Right cardiac atrium (tissue), 5 donors: Measurements from ENCODE around the gene DHRS4. TPM values are rescaled to one million over a fixed set of nuclear protein-coding genes. Genes with fewer than 3 reads are reported as not detected.
"Not testable (repeated sequence)": the region's sequence is repeated elsewhere in the genome, so short reads cannot be mapped to it uniquely, and the experiment has no call there.

ENCODE experiments used
- ATAC-seq, 2 donors: fragments of 200-7000 bp; cut with Tn5 transposase; one replicate each; pipeline versions ENCODE4 v1.8.0 to v1.9.1; 2020; ENCODE audit warnings: moderate library complexity in 2 of 2, mild to moderate bottlenecking in 1 of 2
- DNase-seq, 3 donors: peaks; one replicate each; pipeline ENCODE4 v3.0.0-alpha.2; 2020
- H3K27ac ChIP-seq: one replicate; pipeline ENCODE4 v1.5.1; 2013; ENCODE audit warnings: mild to moderate bottlenecking, low read length, control low read depth, moderate library complexity
- H3K27me3 ChIP-seq: one replicate; pipeline ENCODE4 v1.6.1; 2013; ENCODE audit not compliant: control insufficient read depth, insufficient read depth
- H3K4me1 ChIP-seq: one replicate; pipeline ENCODE4 v1.6.1; 2013; ENCODE audit warnings: low read length; ENCODE audit not compliant: control insufficient read depth, insufficient read depth
- H3K4me3 ChIP-seq: one replicate; pipeline ENCODE4 v1.5.1; 2013; ENCODE audit warnings: low read length, control low read depth
- H3K9me3 ChIP-seq: one replicate; pipeline ENCODE4 v1.6.1; 2013; ENCODE audit warnings: low read length; ENCODE audit not compliant: control insufficient read depth
- WGBS: extraction: QIAGEN DNeasy Blood & Tissue Kit; methylation state at CpG from one replicate; pipeline ENCODE4 v1.1.7; 2013; 5-methylcytosine and 5-hydroxymethylcytosine counted together
- intact Hi-C, 4 donors: fragments of 100-400 bp; cut with DNase I; formaldehyde crosslinking; loops; one replicate each; pipeline versions ENCODE4 v1.11.0 to v1.14.0; 2022 to 2023
- polyA plus RNA-seq: library from polyadenylated mRNA; stranded (reverse); fragments of 200-250 nt; gene quantifications from one replicate; pipeline ENCODE4 v1.2.3, GENCODE V29; 2013
- total RNA-seq, 4 donors: library from RNA; stranded (reverse); fragmentation: NEBNext Ultra II Directional; extraction: Animal tissue kit (Norgen Biotek cat#: 25700); gene quantifications; one replicate each; pipeline ENCODE4 v1.2.1, GENCODE V29; 2021
- donor health status: healthy with polysubstance abuse.
- donor health status: DM: no; HTN: yes; CAD: no.
- donor health status: DM: no; HTN: no; CAD: no.
- donor health status: DM: no; HTN: yes; CAD: no; lungs with severe emphysema.
- donor health status: DM: yes; HTN: yes; CAD: no.

Gene DHRS4
- total and polyA plus RNA-seq, 5 donors: 19.9 to 52.7 (median 27.4) TPM

GRCh38 chr14:23941230-23941629 lies 12.3 kb upstream of the DHRS4 start:
- Histone ChIP-seq H3K4me1 (no peaks in the 10 kb centered on the region), H3K9me3 (no peaks in the 10 kb centered on the region), H3K27me3 (no peaks in the 10 kb centered on the region), H3K4me3 (no peak overlapping the region), H3K27ac (no peak overlapping the region)
- 92% methylated on average over 3 of the region's 3 CpGs for WGBS
- intact Hi-C loops: no loop called here
- DNase-seq: no peak
- ATAC-seq: no peak

DNA sequence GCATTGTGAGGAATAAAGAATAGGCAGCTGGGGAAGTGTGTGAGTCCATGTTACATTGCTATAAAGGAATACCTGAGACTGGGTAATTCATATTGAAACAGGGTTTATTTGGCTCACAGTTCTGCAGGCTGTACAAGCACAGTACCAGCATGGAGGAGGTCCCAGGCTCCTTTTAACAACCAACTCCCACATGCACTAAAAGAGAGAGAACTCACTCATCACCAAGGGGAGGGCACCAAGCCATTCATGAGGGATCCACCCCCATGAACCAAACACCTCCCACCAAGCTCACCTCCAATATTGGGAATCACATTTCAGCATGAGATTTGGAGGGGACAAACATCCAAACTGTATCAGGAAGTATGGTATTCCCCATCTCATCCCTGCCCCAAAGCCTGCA lies 11.9 kb upstream of the DHRS4 start:
- no peaks in the 10 kb centered on the region for H3K27me3 ChIP-seq
- no peaks in the 10 kb centered on the region for H3K4me1 ChIP-seq
- ATAC-seq: no peak
- no peak overlapping the region for H3K27ac ChIP-seq
- intact Hi-C loops: no loop called here
- no peak for DNase-seq
- no peaks in the 10 kb centered on the region for H3K9me3 ChIP-seq
- H3K4me3 ChIP-seq: no peak overlapping the region

DNA sequence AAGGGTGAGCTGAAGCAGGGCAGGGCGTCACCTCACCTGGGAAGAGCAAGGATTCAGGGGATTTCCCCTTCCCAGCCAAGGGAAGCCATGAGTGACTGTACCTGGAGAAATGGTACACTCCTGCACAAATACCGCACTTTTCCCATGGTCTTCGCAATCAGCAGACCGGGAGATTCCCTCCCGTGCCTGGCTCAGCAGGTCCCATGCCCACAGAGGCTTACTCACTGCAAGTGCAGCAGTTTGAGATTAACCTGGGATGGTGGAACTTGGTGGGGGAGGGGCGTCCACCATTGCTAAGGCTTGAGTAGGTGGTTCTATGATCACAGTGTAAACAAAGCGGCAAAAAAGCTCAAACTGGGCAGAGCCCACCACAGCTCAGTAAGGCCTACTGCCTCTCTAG lies 11.0 kb upstream of the DHRS4 start:
- DNase-seq: no peak
- Histone ChIP-seq H3K27ac (no peak overlapping the region), H3K27me3 (no peaks in the 10 kb centered on the region), H3K4me1 (no peaks in the 10 kb centered on the region), H3K4me3 (no peak overlapping the region), H3K9me3 (no peaks in the 10 kb centered on the region)
- 96% methylated on average over 7 of the region's 7 CpGs for WGBS
- ATAC-seq: no peak
- intact Hi-C loops: no loop called here

GRCh38 chr14:23949069-23949468 lies 4.5 kb upstream of the DHRS4 start:
- intact Hi-C loops, H3K27me3 ChIP-seq, H3K27ac ChIP-seq, H3K4me3 ChIP-seq, ATAC-seq, DNase-seq, H3K9me3 ChIP-seq, H3K4me1 ChIP-seq: not testable (repeated sequence)
- WGBS: 93% methylated on average over 2 of the region's 2 CpGs

DNA sequence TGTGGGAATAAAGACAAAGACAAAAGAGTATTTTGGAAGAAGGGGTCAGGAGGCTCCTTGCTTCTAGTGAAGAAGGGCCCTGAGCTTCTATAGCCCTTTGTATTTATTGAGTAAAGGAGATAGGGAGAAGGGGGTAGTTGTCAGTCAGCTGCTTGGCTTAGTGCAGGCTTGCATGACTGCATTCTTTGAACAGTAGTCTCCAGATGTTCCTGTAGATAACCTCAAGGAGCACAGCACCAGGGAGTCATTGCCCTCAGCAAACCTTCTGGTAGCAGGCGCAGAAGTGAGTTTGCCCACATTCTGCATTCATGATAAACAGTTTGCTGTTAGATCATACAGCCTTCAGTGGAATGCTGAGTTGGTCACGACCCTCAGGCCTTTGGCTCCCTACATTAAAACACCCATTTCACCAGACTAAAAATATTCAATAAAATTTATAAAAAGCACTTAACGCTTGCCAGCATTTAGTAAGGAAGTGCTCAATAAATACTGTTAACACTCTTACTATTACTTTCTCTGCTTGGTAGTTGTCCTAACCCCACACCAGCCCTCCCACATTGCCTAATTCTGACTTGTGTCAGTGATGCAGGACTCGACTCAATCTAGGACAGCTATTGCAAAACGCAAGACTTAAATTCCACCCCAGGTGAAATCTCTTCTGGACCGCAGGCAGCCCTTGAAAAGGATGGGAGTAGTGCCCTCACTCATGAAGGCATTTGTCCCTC lies 3.0 kb upstream of the DHRS4 start:
- DNase-seq: no peak
- Histone ChIP-seq H3K27ac (no peak overlapping the region), H3K4me1 (peaks cover 2% of the 10 kb centered on the region), H3K4me3 (no peak overlapping the region), H3K27me3 (no peaks in the 10 kb centered on the region), H3K9me3 (no peaks in the 10 kb centered on the region)
- no peak for ATAC-seq
- intact Hi-C loops: no loop called here
- 96% methylated on average over 6 of the region's 6 CpGs for WGBS

DNA sequence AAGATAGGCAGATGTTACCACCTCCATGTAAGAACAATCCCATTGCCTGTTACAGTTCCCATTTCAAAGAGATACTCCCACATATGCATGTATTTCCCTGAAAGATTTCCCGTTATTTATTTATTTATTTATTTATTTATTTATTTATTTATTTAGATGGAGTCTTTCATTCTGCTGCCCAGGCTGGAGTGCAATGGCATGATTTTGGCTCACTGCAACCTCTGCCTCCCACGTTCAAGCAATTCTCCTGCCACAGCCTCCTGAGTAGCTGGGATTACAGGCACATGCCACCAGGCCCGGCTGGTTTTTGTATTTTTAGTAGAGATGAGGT lies 2.5 kb upstream of the DHRS4 start:
- H3K4me1 ChIP-seq, H3K4me3 ChIP-seq, H3K27me3 ChIP-seq, ATAC-seq, intact Hi-C loops, DNase-seq, H3K9me3 ChIP-seq, H3K27ac ChIP-seq: not testable (repeated sequence)
- 93% methylated on average over 3 of the region's 3 CpGs for WGBS

DNA sequence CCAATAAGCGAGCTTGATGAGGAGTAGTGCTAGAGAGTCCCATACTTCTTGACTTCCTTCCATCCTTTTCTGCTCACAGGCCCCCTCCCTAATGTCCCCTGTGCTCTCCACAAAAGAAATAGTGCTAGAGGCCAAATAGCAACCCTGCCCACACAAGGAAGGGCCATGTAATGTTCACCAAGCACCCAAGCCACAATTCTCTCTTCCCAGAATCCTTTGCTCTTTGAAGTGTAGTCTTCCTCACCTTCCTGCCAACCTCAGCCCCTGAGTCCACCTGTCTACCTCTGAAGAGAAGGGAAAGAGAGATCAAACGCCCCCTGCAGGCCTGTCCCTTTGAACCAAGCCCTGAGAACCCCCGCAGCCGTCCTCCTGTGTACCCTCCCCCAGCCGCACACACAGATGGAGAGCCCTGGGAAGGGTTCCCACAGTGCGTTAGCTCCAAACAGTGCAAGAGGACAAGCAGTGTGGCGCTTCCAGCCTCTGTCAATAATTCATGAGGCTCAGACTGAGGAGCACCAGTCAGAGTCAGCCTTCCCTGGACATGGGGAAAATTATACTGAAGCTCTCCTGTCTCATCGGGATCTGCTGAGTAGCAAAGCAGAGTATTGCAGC lies 1.9 kb upstream of the DHRS4 start:
- no peaks in the 10 kb centered on the region for H3K27me3 ChIP-seq
- no peak for ATAC-seq
- H3K9me3 ChIP-seq: no peaks in the 10 kb centered on the region
- peaks cover 2% of the 10 kb centered on the region for H3K4me1 ChIP-seq
- intact Hi-C loops: no loop called here
- no peak overlapping the region for H3K27ac ChIP-seq
- DNase-seq: peak in 1 of 3 donors; percentile 63
- 60% methylated on average over 8 of the region's 8 CpGs for WGBS
- no peak overlapping the region for H3K4me3 ChIP-seq

DNA sequence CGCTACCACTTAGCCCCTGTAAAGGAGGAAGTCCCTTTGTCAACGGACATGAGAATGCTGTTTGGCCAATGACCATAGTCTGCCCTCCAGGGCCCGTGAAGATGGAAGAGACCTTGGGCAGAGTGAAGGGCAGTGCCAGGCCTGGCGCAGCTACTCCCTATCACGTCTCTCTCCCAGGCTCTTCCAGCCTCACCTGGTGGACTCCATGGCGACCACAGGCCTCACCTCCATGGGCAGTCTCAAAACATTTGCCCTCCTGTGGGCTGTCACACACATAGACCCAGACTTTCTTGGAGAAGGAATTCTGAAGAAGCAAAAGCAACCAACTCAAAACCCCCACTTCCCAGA lies 480 bp upstream of the DHRS4 start:
- DNase-seq, H3K27ac ChIP-seq, H3K4me1 ChIP-seq, H3K27me3 ChIP-seq, H3K9me3 ChIP-seq, intact Hi-C loops: not testable (repeated sequence)
- WGBS: 49% methylated on average over 6 of the region's 6 CpGs
- ATAC-seq: peak; percentile 9 to 10
- peak overlapping the region; percentile 82 for H3K4me3 ChIP-seq

DNA sequence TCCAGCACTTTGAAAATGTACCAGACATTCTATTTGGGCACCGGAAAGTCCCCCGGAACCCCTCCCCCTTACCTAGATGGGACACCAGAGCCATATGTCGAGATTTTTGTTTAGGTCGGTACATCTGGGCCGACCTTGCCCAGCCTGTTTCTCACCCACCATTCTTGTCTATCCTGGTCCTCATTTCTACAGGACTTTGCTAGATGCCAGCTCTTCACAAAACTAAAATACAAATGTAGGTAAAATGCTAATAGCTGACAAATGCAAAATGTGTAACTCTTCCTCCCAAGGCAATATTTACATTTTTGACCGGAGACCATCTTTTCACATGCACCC lies 677 bp downstream of the DHRS4 start:
- ATAC-seq, intact Hi-C loops, H3K9me3 ChIP-seq, DNase-seq, H3K4me1 ChIP-seq, H3K27ac ChIP-seq, H3K27me3 ChIP-seq: not testable (repeated sequence)
- WGBS: 15% methylated on average over 6 of the region's 6 CpGs
- H3K4me3 ChIP-seq: peak overlapping the region; percentile 82

DNA sequence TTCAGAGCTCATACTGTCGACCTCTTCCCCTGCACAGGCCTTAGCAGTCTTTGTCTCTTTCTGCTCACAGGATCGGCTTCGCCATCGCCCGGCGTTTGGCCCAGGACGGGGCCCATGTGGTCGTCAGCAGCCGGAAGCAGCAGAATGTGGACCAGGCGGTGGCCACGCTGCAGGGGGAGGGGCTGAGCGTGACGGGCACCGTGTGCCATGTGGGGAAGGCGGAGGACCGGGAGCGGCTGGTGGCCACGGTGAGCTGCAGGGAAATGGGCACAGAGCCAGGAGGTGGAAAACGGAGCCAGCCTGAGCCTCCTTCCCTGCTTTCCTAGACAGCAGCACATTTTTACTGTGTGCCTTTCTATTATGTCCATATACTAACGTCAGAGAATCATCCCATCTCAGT lies 1.4 kb downstream of the DHRS4 start:
- H3K4me1 ChIP-seq, H3K27ac ChIP-seq, ATAC-seq, H3K4me3 ChIP-seq, intact Hi-C loops, H3K9me3 ChIP-seq, H3K27me3 ChIP-seq: not testable (repeated sequence)
- peak in 2 of 3 donors; percentile 36 to 64 for DNase-seq
- 71% methylated on average over 20 of the region's 20 CpGs for WGBS

DNA sequence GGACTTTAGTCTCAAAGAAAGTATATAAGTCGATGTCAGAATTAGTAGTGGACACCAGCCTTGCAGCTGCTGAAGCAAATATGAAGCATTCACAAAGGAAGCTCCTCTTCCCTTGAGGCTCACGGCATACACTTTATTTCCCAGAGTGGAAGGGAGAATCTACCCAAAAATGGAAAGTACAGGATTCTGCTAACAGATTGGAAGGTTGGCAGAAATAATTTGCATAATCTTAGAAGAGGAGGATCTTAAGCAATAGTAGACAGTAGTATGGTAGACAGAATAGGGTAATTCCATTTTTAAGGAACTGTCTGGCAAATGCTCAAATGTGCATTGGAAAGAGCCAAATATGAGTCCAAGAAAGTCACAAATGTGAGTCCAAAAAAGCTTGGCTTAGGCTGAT lies 2.2 kb downstream of the DHRS4 start:
- H3K4me1 ChIP-seq, H3K27me3 ChIP-seq, ATAC-seq, DNase-seq, intact Hi-C loops, H3K27ac ChIP-seq, H3K4me3 ChIP-seq, H3K9me3 ChIP-seq: not testable (repeated sequence)
- 80% methylated on average over 2 of the region's 2 CpGs for whole genome bisulfite sequencing
